HepG2 (cell line): ENCODE data around the gene KIZ. TPM values are rescaled to one million over a fixed set of nuclear protein-coding genes. Genes with fewer than 3 reads are reported as not detected.

Experiments
- BCL6 ChIP-seq: IDR thresholded peaks from 2 replicates; pipeline ENCODE4 v1.6.1; 2016; ENCODE audit warnings: missing genetic modification reagents, missing compliant biosample characterization
- HDAC6 ChIP-seq: fragments of 200-600 bp; sonication (generic); IDR thresholded peaks from 2 replicates; pipeline ENCODE4 v1.7.0; 2017; ENCODE audit warnings: mild to moderate bottlenecking, antibody characterized with exemption, low read length, low read depth
- JARID2 ChIP-seq: sonication (generic); formaldehyde crosslinking; IDR thresholded peaks from 2 replicates; pipeline ENCODE4 v1.8.1; 2023; ENCODE audit warnings: missing genetic modification reagents, inconsistent platforms; ENCODE audit not compliant: insufficient replicate concordance
- KLF16 ChIP-seq, 2 experiments: sonication (generic) in 1 of 2; formaldehyde crosslinking in 1 of 2; IDR thresholded peaks; 2 replicates each; pipeline versions ENCODE4 v1.6.1 to v1.8.0; 2016 to 2023; ENCODE audit warnings: missing genetic modification reagents in 2 of 2, missing compliant biosample characterization in 1 of 2
- MAFG ChIP-seq: sonication (generic); formaldehyde crosslinking; IDR thresholded peaks from 2 replicates; pipeline ENCODE4 v1.5.1; 2020; ENCODE audit warnings: mild to moderate bottlenecking, missing genetic modification reagents
- MED1 ChIP-seq: sonication (generic); formaldehyde crosslinking; IDR thresholded peaks from 2 replicates; pipeline ENCODE4 v1.4.0; 2020; ENCODE audit warnings: missing genetic modification reagents
- MIER2 ChIP-seq: IDR thresholded peaks from 2 replicates; pipeline ENCODE4 v1.6.1; 2016; ENCODE audit warnings: missing biosample characterization, missing genetic modification reagents
- PHF20 ChIP-seq: sonication (generic); formaldehyde crosslinking; IDR thresholded peaks from 2 replicates; pipeline ENCODE4 v1.5.0; 2020; ENCODE audit warnings: mild to moderate bottlenecking, missing genetic modification reagents
- RFX5 ChIP-seq: IDR thresholded peaks from 2 replicates; pipeline ENCODE4 v1.6.1; 2011; ENCODE audit warnings: low read depth, low read length, improper control_type of control experiment
- RXRB ChIP-seq: IDR thresholded peaks from 2 replicates; pipeline ENCODE4 v1.6.1; 2016; ENCODE audit warnings: borderline replicate concordance, missing genetic modification reagents, missing compliant biosample characterization
- SKI ChIP-seq: fragments of 450-650 bp; IDR thresholded peaks from one replicate; pipeline ENCODE4 v1.6.1; 2018; ENCODE audit warnings: mild to moderate bottlenecking; ENCODE audit not compliant: partially characterized antibody
- ZNF121 ChIP-seq: sonication (generic); formaldehyde crosslinking; IDR thresholded peaks from 2 replicates; pipeline ENCODE4 v1.5.0; 2020; ENCODE audit warnings: mild to moderate bottlenecking, missing genetic modification reagents
- ZNF124 ChIP-seq: sonication (generic); formaldehyde crosslinking; IDR thresholded peaks from 2 replicates; pipeline ENCODE4 v1.4.0; 2020; ENCODE audit warnings: missing genetic modification reagents
- ZNF232 ChIP-seq: sonication (generic); formaldehyde crosslinking; IDR thresholded peaks from 2 replicates; pipeline ENCODE4 v1.4.0; 2020; ENCODE audit warnings: missing genetic modification reagents, borderline replicate concordance
- ZNF251 ChIP-seq: sonication (generic); formaldehyde crosslinking; IDR thresholded peaks from 2 replicates; pipeline ENCODE4 v1.9.0; 2021; ENCODE audit warnings: mild to moderate bottlenecking, missing genetic modification reagents
- ZNF83 ChIP-seq: sonication (generic); formaldehyde crosslinking; IDR thresholded peaks from 2 replicates; pipeline ENCODE4 v1.4.0; 2020; ENCODE audit warnings: missing genetic modification reagents, mild to moderate bottlenecking, borderline replicate concordance
- ZNF841 ChIP-seq: sonication (generic); formaldehyde crosslinking; IDR thresholded peaks from 2 replicates; pipeline ENCODE4 v1.8.1; 2023; ENCODE audit warnings: missing genetic modification reagents, borderline replicate concordance
- ZSCAN29 ChIP-seq: sonication (generic); formaldehyde crosslinking; conservative IDR thresholded peaks from 2 replicates; pipeline ENCODE4 v1.4.0; 2020; ENCODE audit warnings: mild to moderate bottlenecking, missing genetic modification reagents
- polyA plus RNA-seq, 8 experiments: library from polyadenylated mRNA; depleted of rRNA in 3 of 8; stranded (reverse) in 7 of 8; unstranded in 1 of 8; fragments of >200 nt; fragmentation: Illumina TruSeq in 4 of 8; extraction: Trizol in 4 of 8; gene quantifications; 2 replicates each; pipeline versions ENCODE4 v1.2.1 to v1.2.3, GENCODE V29; 2011 to 2016; ENCODE audit warnings: low read depth in 4 of 8, missing spikeins in 1 of 8, mixed read lengths in 1 of 8; ENCODE audit not compliant: insufficient read depth in 1 of 8
- total RNA-seq, 5 experiments: library from RNA; depleted of rRNA; stranded (reverse); fragments of >200 nt; fragmentation: Illumina TruSeq; extraction: Trizol; gene quantifications; 2 replicates each; pipeline ENCODE4 v1.2.3, GENCODE V29; 2016; ENCODE audit warnings: low read depth in 1 of 5
- TF ChIP-seq, protein P1 (sequence below): sonication (generic); formaldehyde crosslinking; IDR thresholded peaks from 2 replicates; pipeline ENCODE4 v1.4.0; 2020; ENCODE audit warnings: missing genetic modification reagents
- TF ChIP-seq, protein P2 (sequence below): sonication (generic); formaldehyde crosslinking; IDR thresholded peaks from 2 replicates; pipeline ENCODE4 v1.4.0; 2020; ENCODE audit warnings: mild to moderate bottlenecking, missing genetic modification reagents
- TF ChIP-seq, protein P3 (sequence below): sonication (generic); formaldehyde crosslinking; IDR thresholded peaks from 2 replicates; pipeline ENCODE4 v1.9.0; 2021; ENCODE audit warnings: missing genetic modification reagents, borderline replicate concordance
- TF ChIP-seq, protein P4 (sequence below): sonication (generic); formaldehyde crosslinking; IDR thresholded peaks from 2 replicates; pipeline ENCODE4 v1.4.0; 2020; ENCODE audit warnings: low read depth, mild to moderate bottlenecking, missing genetic modification reagents

Gene KIZ
- total and polyA plus RNA-seq, 2 of the 13 experiments (the other 11 are each of a cell fraction or from before 2014, with no cell fraction given), result 46.3 to 114 TPM

DNA sequence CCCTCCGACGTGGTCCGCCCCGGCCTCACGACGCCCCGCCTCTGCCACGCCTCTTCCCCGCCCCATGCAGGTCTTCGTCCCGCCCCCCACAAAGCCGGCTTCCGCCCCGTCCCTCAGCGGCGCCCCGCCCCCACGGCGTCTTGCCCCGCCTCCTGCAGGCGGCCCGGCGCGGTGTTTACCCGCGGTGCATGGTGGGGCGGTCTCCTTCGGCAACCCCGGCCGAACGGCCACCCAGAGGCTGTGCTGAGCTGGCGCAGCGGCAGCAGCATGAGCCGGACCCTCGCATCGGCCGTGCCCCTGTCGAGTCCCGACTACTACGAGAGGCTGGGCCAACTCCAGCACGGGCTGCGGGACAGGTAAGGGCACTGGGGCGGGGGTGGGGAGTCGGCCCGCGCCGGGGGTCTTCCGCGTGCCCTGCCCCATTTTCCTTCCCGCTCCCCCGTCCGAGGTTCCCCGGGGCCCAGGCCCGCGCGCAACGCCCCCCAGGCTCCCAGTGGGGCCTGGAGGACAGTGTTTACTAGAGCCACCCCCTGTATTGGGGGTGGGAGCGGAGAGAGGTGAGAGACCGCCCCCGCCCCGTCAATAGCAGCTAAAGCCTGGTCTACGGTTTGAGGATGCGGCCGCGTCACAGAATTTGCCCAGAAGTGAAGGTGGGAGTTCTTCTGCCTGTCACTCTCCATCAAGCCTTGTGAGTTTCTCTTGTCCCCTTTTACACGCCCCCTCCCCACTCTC is at the start of gene KIZ (continued):
- TF ChIP-seq, protein P1, sequence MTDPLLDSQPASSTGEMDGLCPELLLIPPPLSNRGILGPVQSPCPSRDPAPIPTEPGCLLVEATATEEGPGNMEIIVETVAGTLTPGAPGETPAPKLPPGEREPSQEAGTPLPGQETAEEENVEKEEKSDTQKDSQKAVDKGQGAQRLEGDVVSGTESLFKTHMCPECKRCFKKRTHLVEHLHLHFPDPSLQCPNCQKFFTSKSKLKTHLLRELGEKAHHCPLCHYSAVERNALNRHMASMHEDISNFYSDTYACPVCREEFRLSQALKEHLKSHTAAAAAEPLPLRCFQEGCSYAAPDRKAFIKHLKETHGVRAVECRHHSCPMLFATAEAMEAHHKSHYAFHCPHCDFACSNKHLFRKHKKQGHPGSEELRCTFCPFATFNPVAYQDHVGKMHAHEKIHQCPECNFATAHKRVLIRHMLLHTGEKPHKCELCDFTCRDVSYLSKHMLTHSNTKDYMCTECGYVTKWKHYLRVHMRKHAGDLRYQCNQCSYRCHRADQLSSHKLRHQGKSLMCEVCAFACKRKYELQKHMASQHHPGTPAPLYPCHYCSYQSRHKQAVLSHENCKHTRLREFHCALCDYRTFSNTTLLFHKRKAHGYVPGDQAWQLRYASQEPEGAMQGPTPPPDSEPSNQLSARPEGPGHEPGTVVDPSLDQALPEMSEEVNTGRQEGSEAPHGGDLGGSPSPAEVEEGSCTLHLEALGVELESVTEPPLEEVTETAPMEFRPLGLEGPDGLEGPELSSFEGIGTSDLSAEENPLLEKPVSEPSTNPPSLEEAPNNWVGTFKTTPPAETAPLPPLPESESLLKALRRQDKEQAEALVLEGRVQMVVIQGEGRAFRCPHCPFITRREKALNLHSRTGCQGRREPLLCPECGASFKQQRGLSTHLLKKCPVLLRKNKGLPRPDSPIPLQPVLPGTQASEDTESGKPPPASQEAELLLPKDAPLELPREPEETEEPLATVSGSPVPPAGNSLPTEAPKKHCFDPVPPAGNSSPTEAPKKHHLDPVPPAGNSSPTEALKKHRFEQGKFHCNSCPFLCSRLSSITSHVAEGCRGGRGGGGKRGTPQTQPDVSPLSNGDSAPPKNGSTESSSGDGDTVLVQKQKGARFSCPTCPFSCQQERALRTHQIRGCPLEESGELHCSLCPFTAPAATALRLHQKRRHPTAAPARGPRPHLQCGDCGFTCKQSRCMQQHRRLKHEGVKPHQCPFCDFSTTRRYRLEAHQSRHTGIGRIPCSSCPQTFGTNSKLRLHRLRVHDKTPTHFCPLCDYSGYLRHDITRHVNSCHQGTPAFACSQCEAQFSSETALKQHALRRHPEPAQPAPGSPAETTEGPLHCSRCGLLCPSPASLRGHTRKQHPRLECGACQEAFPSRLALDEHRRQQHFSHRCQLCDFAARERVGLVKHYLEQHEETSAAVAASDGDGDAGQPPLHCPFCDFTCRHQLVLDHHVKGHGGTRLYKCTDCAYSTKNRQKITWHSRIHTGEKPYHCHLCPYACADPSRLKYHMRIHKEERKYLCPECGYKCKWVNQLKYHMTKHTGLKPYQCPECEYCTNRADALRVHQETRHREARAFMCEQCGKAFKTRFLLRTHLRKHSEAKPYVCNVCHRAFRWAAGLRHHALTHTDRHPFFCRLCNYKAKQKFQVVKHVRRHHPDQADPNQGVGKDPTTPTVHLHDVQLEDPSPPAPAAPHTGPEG (CRISPR knock-in tag), result no peak
- TF ChIP-seq ZNF83 (CRISPR knock-in tag) (0 out of 2 replicates have a peak, but pooled peaks have one; percentile 56), ZSCAN29 (CRISPR knock-in tag) (0 out of 2 replicates have a peak, but pooled peaks have one; percentile 84), RFX5 (no peak), MAFG (CRISPR knock-in tag) (peak; percentile 77), ZNF251 (CRISPR knock-in tag) (no peak; the same call in 1 of the 2 replicates), ZNF121 (CRISPR knock-in tag) (no peak), PHF20 (peak; percentile 78), MED1 (peak; percentile 65; the same call in 1 of the 2 replicates), ZNF232 (CRISPR knock-in tag) (peak; percentile 2; the same call in 1 of the 2 replicates), JARID2 (CRISPR knock-in tag) (peak; percentile 62), SKI (peak; percentile 76), MIER2 (CRISPR knock-in tag) (peak; percentile 15; the same call in 1 of the 2 replicates), BCL6 (peak; percentile 42), ZNF841 (CRISPR knock-in tag) (no peak), RXRB (peak; percentile 38; the same call in 1 of the 2 replicates), HDAC6 (no peak), ZNF124 (peak; percentile 75), KLF16 (CRISPR knock-in tag; IDR thresholded peaks at IDR 0.05) (peak in 1 of 2 experiments; percentile 78; a peak in 1 of 4 replicates)
- TF ChIP-seq, protein P2, sequence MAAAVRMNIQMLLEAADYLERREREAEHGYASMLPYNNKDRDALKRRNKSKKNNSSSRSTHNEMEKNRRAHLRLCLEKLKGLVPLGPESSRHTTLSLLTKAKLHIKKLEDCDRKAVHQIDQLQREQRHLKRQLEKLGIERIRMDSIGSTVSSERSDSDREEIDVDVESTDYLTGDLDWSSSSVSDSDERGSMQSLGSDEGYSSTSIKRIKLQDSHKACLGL, result peak; percentile 92
- TF ChIP-seq, protein P3, sequence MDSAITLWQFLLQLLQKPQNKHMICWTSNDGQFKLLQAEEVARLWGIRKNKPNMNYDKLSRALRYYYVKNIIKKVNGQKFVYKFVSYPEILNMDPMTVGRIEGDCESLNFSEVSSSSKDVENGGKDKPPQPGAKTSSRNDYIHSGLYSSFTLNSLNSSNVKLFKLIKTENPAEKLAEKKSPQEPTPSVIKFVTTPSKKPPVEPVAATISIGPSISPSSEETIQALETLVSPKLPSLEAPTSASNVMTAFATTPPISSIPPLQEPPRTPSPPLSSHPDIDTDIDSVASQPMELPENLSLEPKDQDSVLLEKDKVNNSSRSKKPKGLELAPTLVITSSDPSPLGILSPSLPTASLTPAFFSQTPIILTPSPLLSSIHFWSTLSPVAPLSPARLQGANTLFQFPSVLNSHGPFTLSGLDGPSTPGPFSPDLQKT (CRISPR knock-in tag), result 0 out of 2 replicates have a peak, but pooled peaks have one; percentile 55
- TF ChIP-seq, protein P4, sequence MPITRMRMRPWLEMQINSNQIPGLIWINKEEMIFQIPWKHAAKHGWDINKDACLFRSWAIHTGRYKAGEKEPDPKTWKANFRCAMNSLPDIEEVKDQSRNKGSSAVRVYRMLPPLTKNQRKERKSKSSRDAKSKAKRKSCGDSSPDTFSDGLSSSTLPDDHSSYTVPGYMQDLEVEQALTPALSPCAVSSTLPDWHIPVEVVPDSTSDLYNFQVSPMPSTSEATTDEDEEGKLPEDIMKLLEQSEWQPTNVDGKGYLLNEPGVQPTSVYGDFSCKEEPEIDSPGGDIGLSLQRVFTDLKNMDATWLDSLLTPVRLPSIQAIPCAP, result 0 out of 2 replicates have a peak, but pooled peaks have one; percentile 33
